Cardiac fibroblast (primary cell): ENCODE measurements around the gene MAZ.

Experiments
- DNase-seq, 2 donors: peaks; one replicate each; pipeline versions ENCODE4 v3.0.0 to v3.0.0-alpha.2; 2010; ENCODE audit warnings: low read depth in 2 of 2
- H3K4me3 ChIP-seq, 2 donors: replicated peaks in 1 of 2; 1 replicate in 1 of 2; 2 replicates in 1 of 2; pipeline ENCODE4 v1.5.1; 2011; ENCODE audit warnings: low read depth in 2 of 2, low read length in 2 of 2, mild to moderate bottlenecking in 2 of 2, moderate library complexity in 1 of 2
- TF ChIP-seq, protein P1 (sequence below): IDR thresholded peaks from one replicate; pipeline ENCODE4 v1.5.1; 2011; ENCODE audit warnings: low read depth, mild to moderate bottlenecking, low read length, inconsistent platforms

The MAZ gene

DNA sequence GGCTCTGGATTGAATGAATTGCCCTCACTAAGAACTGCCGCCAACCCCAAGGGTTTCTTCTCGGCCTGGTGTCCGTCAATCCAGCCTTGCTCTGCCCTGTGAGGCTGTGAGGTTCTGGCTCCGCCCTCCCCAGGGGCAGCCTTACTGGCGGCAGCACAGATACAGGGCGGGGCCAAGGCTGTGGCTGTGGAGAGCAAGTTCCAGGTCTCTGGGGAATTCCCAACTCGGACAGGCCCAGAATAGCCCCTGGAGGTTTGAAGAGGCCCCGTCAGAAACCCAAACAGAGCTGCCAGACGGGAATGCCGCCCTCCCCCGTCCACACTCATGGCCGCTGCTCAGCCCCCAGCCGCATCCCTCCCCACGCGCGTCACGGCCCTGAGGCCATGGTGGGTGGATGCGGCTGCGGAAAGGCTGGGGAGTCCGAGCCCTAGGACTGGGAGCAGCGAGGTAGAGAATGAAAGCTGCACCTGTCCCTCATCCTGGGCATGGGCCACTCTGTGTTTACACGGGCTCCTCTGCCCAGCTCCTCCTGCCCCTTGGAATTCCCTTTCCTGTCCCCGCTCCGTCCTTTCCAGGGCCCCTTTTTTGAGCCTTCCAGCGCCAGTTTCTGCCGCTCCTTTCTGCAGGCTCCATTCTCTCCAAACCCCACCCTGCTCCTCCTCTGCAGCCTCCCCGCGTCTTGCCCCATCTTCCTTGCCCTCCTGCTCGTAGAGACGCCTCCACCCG, 5.0 kb downstream of the MAZ start:
- DNase-seq: peak; percentile 98 to 99
- TF ChIP-seq, protein P1, sequence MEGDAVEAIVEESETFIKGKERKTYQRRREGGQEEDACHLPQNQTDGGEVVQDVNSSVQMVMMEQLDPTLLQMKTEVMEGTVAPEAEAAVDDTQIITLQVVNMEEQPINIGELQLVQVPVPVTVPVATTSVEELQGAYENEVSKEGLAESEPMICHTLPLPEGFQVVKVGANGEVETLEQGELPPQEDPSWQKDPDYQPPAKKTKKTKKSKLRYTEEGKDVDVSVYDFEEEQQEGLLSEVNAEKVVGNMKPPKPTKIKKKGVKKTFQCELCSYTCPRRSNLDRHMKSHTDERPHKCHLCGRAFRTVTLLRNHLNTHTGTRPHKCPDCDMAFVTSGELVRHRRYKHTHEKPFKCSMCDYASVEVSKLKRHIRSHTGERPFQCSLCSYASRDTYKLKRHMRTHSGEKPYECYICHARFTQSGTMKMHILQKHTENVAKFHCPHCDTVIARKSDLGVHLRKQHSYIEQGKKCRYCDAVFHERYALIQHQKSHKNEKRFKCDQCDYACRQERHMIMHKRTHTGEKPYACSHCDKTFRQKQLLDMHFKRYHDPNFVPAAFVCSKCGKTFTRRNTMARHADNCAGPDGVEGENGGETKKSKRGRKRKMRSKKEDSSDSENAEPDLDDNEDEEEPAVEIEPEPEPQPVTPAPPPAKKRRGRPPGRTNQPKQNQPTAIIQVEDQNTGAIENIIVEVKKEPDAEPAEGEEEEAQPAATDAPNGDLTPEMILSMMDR: no peak
- H3K4me3 ChIP-seq: peak overlapping the region; percentile 53 to 56

DNA sequence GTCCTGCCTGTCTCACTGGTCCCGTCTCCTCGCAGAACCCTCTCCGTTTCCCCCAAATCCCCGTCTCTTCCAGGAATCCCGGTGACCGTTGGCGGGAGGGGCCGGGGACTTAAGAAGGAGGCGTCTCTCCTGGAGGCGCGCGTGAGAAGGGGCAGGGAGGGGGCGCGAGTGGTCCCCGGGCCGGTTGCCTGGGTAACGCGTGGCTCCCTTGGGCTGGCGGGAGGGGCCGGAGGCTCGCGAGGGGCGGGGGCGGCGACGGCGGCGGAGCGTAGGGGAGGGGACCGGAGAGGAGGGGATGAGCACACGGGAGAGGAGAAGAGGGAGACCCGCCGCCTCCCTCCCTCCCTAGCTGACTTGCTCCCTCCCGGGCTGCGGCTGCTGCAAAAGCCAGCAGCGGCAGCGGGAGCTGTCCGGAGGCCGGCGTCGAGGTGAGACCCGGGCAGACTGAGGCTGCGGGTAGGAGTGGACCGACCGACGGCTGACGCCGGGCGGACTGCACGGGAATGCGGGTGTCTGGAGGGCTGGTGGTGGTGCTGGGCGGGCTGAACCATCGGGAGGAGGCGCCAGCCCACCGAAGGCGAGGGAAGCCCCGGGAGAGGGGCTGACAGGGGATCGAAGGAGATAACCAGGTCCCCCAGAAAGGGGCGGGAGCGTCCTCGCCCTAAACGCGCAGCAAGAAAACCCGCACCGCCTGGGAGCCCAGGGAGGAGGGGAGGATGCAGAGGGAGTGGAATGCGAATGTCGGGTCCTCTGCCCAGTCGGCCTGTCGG, 5.8 kb downstream of the MAZ start, which contains the start of gene PRRT2:
Gene PRRT2, plus strand, starts transcription at position 298 of the 770 bp plus-strand sequence. CDS start 862 bp downstream, outside the sequence.
- peak within 1 kb of the TSS; percentile 53 to 56 for H3K4me3 ChIP-seq
- peak; percentile 35 to 52 for DNase-seq
- TF ChIP-seq, protein P1: no peak

DNA sequence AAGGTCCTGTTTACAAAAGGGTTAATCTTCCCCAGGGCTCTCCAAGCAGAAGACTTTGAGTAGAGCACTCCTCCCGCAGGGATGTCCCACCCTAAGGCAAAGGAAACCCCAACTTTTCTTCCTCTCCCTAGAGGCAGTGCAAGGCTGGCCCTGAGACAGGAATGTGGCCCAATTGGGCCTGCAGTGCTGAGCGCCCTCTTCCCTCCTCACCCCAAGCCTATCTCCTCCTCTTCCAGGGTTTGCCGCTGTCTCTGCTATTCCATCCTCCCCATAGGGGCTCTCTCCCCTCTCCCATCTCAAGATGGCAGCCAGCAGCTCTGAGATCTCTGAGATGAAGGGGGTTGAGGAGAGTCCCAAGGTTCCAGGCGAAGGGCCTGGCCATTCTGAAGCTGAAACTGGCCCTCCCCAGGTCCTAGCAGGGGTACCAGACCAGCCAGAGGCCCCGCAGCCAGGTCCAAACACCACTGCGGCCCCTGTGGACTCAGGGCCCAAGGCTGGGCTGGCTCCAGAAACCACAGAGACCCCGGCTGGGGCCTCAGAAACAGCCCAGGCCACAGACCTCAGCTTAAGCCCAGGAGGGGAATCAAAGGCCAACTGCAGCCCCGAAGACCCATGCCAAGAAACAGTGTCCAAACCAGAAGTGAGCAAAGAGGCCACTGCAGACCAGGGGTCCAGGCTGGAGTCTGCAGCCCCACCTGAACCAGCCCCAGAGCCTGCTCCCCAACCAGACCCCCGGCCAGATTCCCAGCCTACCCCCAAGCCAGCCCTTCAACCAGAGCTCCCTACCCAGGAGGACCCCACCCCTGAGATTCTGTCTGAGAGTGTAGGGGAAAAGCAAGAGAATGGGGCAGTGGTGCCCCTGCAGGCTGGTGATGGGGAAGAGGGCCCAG, 6.7 kb downstream of the MAZ start:
- TF ChIP-seq, protein P1: no peak
- peak overlapping the region; percentile 53 to 56 for H3K4me3 ChIP-seq
- no peak for DNase-seq

DNA sequence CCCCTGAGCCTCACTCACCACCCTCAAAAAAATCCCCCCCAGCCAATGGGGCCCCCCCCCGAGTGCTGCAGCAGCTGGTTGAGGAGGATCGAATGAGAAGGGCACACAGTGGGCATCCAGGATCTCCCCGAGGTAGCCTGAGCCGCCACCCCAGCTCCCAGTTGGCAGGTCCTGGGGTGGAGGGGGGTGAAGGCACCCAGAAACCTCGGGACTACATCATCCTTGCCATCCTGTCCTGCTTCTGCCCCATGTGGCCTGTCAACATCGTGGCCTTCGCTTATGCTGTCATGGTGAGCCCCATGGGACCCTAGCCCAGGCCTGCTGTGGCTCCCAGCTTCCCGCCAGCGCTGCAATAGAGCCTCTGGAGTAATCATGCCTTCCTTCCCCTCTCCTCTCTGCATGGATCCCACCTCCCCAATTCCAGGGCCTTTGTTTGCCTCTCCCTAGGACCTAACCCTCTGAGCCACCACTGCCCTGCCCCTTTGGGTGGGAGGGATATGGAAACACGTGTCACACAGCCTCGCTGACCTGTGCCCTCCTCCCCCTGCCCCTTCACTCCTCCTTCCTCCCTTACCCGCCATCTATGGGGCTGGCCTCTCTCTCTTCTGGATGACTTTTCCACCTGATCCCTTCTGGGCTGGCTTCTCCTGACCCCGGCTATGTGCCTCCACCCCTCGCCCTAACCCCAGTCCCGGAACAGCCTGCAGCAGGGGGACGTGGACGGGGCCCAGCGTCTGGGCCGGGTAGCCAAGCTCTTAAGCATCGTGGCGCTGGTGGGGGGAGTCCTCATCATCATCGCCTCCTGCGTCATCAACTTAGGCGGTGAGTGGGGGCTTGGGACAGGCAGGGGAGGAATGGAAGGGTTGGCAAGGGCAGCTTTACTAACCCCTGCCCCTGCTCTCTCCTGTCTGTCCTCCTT, 7.6 kb downstream of the MAZ start:
- no peak overlapping the region for H3K4me3 ChIP-seq
- TF ChIP-seq, protein P1: no peak
- DNase-seq: no peak

DNA sequence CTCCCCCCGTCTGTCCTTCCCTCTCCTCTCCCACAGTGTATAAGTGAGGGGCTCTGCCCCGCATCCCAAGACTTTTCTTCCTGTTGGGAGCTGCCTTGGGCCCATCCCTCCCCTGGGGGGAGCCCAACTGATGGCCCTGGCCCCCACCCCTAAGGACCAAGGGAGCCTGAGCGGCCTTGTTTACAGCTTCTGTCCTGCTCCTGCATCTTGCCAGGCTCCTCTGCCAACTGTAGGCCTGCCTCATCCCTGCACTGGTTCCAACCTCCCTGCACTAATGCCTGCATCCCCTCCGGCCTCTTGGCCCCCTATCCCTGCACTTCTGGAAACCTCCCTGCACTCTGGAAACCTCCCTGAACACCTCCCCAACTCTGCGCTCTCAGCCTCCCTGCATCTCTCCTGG, 8.3 kb downstream of the MAZ start:
- H3K4me3 ChIP-seq: no peak overlapping the region
- TF ChIP-seq, protein P1: no peak
- DNase-seq: no peak
